ENCODE measurements around the gene ACSL5. TPM values are rescaled to one million over a fixed set of nuclear protein-coding genes. Genes with fewer than 3 reads are reported as not detected.

ACSL5 gene
- total and polyA plus RNA-seq, 2 experiments from 2014 or later: not detected

GRCh38 chr10:112345743-112346142 lies 28.2 kb upstream of the ACSL5 start:
- H3K4me3 ChIP-seq: no peak overlapping the region
- H3K9me3 ChIP-seq (ENCODE audit: low read depth): no peaks in the 10 kb centered on the region
- H3K27ac ChIP-seq: no peak overlapping the region
- DNase-seq (ENCODE audit: low read depth in 1 of 2, low spot score in 1 of 2): no peak
- H3K4me1 ChIP-seq (ENCODE audit: low read depth): no peaks in the 10 kb centered on the region
- H3K27me3 ChIP-seq: no peaks in the 10 kb centered on the region
- no peaks in the 10 kb centered on the region for H3K36me3 ChIP-seq
- TF ChIP-seq, protein P1, sequence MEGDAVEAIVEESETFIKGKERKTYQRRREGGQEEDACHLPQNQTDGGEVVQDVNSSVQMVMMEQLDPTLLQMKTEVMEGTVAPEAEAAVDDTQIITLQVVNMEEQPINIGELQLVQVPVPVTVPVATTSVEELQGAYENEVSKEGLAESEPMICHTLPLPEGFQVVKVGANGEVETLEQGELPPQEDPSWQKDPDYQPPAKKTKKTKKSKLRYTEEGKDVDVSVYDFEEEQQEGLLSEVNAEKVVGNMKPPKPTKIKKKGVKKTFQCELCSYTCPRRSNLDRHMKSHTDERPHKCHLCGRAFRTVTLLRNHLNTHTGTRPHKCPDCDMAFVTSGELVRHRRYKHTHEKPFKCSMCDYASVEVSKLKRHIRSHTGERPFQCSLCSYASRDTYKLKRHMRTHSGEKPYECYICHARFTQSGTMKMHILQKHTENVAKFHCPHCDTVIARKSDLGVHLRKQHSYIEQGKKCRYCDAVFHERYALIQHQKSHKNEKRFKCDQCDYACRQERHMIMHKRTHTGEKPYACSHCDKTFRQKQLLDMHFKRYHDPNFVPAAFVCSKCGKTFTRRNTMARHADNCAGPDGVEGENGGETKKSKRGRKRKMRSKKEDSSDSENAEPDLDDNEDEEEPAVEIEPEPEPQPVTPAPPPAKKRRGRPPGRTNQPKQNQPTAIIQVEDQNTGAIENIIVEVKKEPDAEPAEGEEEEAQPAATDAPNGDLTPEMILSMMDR (IDR thresholded peaks at IDR 0.05; ENCODE audit: low read depth, low read length): no peak

DNA sequence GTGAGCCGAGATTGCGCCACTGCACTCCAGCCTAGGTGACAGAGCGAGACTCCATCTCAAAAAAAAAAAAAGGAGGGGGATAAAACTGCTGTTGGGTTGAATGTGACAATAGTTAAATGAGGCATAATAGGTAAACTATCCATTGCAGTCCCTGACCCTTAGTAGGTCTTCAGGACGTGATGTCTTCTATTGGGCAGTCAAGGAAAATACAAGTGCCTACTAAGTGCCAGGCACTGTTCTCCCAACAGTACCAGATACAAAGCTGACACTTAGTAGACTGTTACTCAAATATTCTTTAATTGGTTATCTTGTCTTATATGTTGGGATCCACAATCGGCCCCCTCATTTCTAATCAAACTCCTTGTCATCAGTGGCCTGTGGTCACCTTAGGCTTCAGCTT lies 27.1 kb upstream of the ACSL5 start:
- no peaks in the 10 kb centered on the region for H3K9me3 ChIP-seq (ENCODE audit: low read depth)
- H3K27me3 ChIP-seq: no peaks in the 10 kb centered on the region

DNA sequence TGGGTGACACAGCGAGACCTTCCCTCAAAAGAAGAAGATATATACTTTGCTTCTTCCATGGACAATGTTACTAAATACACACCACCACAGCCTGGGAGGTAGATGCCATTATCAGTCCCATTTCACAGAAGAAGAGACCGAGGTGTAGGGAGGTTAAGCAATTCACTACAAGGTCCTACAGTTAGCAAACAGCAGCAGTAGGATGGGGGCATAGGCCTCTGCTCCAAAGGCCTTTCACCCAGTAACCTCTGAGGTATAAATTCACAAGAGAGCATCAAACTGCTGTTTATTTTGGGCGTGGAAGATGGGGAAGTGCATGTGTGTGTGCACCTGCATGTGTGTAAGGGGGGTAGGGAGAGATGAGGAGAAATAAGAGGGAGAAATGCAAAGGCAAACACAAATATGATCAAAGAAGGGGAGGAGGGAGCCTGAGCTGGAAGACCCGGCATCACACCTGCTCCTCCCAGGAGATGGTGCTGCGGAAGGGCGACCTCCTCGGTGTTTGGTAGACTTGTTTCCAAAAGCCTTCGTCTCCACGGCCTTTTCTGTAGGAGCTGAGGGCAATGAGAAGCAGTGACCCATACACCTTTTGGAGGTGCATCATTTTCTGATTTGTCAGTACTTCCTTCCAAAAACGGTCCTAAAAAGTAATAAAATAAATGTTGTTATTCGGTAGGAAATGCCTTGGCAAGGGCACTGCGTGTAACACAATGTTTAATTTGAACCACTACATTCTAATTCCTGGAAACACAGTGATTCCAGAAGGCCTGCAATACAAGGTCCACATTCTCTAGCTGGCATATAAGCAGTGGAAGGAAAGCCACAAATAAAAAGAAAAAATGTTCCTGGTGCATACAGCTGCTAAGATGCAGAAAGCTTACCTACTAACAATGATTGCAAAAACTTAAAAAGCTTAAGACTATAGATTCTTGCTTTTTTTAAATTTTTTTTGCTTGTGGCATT lies 25.9 kb upstream of the ACSL5 start:
- no peaks in the 10 kb centered on the region for H3K4me1 ChIP-seq (ENCODE audit: low read depth)
- TF ChIP-seq, protein P1 (IDR thresholded peaks at IDR 0.05; ENCODE audit: low read depth, low read length): no peak
- no peak overlapping the region for H3K27ac ChIP-seq
- no peak overlapping the region for H3K4me3 ChIP-seq
- H3K36me3 ChIP-seq: no peaks in the 10 kb centered on the region
- H3K9me3 ChIP-seq (ENCODE audit: low read depth): no peaks in the 10 kb centered on the region
- H3K27me3 ChIP-seq: no peaks in the 10 kb centered on the region
- no peak for DNase-seq (ENCODE audit: low read depth in 1 of 2, low spot score in 1 of 2)

More for the DNA sequence above, 27.1 kb upstream of the ACSL5 start:
- TF ChIP-seq, protein P1 (IDR thresholded peaks at IDR 0.05; ENCODE audit: low read depth, low read length): no peak
- DNase-seq (ENCODE audit: low read depth in 1 of 2, low spot score in 1 of 2): no peak
- H3K36me3 ChIP-seq: no peaks in the 10 kb centered on the region
- no peak overlapping the region for H3K4me3 ChIP-seq
- no peak overlapping the region for H3K27ac ChIP-seq
- no peaks in the 10 kb centered on the region for H3K4me1 ChIP-seq (ENCODE audit: low read depth)

- H3K4me3 ChIP-seq: no peak overlapping the region
- TF ChIP-seq, protein P1 (IDR thresholded peaks at IDR 0.05; ENCODE audit: low read depth, low read length): no peak
- no peak for DNase-seq (ENCODE audit: low read depth in 1 of 2, low spot score in 1 of 2)
- no peaks in the 10 kb centered on the region for H3K36me3 ChIP-seq
- no peaks in the 10 kb centered on the region for H3K27me3 ChIP-seq
- H3K4me1 ChIP-seq (ENCODE audit: low read depth): no peaks in the 10 kb centered on the region
- H3K27ac ChIP-seq: no peak overlapping the region
- H3K9me3 ChIP-seq (ENCODE audit: low read depth): no peaks in the 10 kb centered on the region
Observed at GRCh38 chr10:112348759-112349158, 25.2 kb upstream of the ACSL5 start.

DNA sequence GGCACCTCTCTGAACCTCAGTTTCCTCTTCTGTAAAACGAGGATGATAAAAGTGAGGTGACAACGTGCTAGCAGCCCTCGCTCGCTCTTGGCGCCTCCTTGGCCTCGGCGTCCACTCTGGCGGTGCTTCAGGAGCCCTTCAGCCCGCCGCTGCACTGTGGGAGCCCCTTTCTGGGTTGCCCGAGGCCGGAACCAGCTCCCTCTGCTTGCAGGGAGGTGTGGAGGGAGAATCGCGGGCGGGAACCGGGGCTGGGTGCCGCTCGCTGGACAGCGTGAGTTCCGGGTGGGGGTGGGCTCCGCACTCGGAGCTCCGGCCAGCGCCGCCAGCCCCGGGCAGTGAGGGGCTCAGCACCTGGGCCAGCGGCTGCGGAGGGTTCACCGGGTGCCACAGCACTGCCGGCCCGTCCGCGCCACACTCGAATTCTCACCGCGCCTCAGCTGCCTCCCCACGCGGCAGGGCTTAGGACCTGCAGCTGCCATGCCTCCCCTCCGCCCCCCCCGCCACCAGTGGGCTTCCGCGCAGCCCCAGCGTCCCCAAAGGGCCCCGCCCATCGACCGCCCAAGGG lies 24.3 kb upstream of the ACSL5 start:
- TF ChIP-seq, protein P1 (IDR thresholded peaks at IDR 0.05; ENCODE audit: low read depth, low read length): no peak
- Histone ChIP-seq H3K27ac (no peak overlapping the region), H3K27me3 (no peaks in the 10 kb centered on the region), H3K36me3 (no peaks in the 10 kb centered on the region), H3K4me3 (no peak overlapping the region), H3K4me1 (ENCODE audit: low read depth) (no peaks in the 10 kb centered on the region), H3K9me3 (ENCODE audit: low read depth) (no peaks in the 10 kb centered on the region)
- DNase-seq (ENCODE audit: low read depth in 1 of 2, low spot score in 1 of 2): no peak

Measured in cardiac muscle cell (in vitro differentiated cells and primary cell).